Left lung (tissue), 10 donors: Measurements from ENCODE around the gene PAK4. TPM values are rescaled to one million over a fixed set of nuclear protein-coding genes. Genes with fewer than 3 reads are reported as not detected.

Experiments
- ATAC-seq: fragments of 200-7000 bp; cut with Tn5 transposase; one replicate; pipeline ENCODE4 v1.9.1; 2020; ENCODE audit warnings: moderate library complexity
- DNase-seq, 4 donors: peaks; one replicate each; pipeline ENCODE4 v3.0.0-alpha.2; 2013 to 2020
- H3K27ac ChIP-seq, 2 donors: fragments of 200-600 bp; sonication (generic) in 1 of 2; one replicate each; pipeline versions ENCODE4 v1.5.0 to v1.8.0; 2020 to 2021
- H3K27me3 ChIP-seq, 2 donors: fragments of 200-600 bp; sonication (generic) in 1 of 2; one replicate each; pipeline versions ENCODE4 v1.5.0 to v1.8.0; 2020 to 2021
- H3K36me3 ChIP-seq, 2 donors: fragments of 200-600 bp; sonication (generic) in 1 of 2; one replicate each; pipeline versions ENCODE4 v1.5.0 to v1.8.0; 2020 to 2021
- H3K4me1 ChIP-seq, 2 donors: fragments of 200-600 bp; one replicate each; pipeline ENCODE4 v1.8.0; 2021
- H3K4me3 ChIP-seq, 2 donors: fragments of 200-600 bp; sonication (generic) in 1 of 2; one replicate each; pipeline versions ENCODE4 v1.5.0 to v1.8.0; 2020 to 2021; ENCODE audit warnings: mild to moderate bottlenecking in 1 of 2
- H3K9me3 ChIP-seq, 2 donors: fragments of 200-600 bp; sonication (generic) in 1 of 2; one replicate each; pipeline versions ENCODE4 v1.5.0 to v1.8.0; 2020 to 2021
- CTCF ChIP-seq, 2 donors: fragments of 200-600 bp; sonication (generic) in 1 of 2; IDR thresholded peaks; one replicate each; pipeline versions ENCODE4 v1.5.0 to v1.8.0; 2021; ENCODE audit warnings: antibody characterized with exemption in 2 of 2
- intact Hi-C, 2 donors: fragments of 100-400 bp; cut with DNase I; formaldehyde crosslinking; loops; one replicate each; pipeline versions ENCODE4 v1.11.2 to v1.14.2; 2022
- polyA plus RNA-seq, 6 donors: library from polyadenylated mRNA; unstranded; fragments of 120-200 nt; gene quantifications; one replicate each; pipeline ENCODE4 v1.2.1, GENCODE V29; 2013; ENCODE audit not compliant: insufficient read length in 6 of 6
- total RNA-seq, 2 donors: library from RNA; stranded (reverse); fragmentation: NEBNext Ultra II Directional; extraction: Animal tissue kit (Norgen Biotek cat#: 25700); gene quantifications; one replicate each; pipeline ENCODE4 v1.2.1, GENCODE V29; 2021
- donor health status: DM: no; HTN: yes; CAD: no.
- donor health status: DM: no; HTN: no; CAD: no.

The PAK4 gene
- total and polyA plus RNA-seq, 8 donors: 40.9 to 62.3 (median 50.0) TPM

GRCh38 chr19:39119830-39120229, 5.8 kb upstream of the PAK4 start:
- Histone ChIP-seq H3K4me1 (peaks cover 0 to 4% of the 10 kb centered on the region in 2 donors), H3K27ac (no peak overlapping the region), H3K36me3 (no peaks in the 10 kb centered on the region), H3K9me3 (no peaks in the 10 kb centered on the region), H3K4me3 (no peak overlapping the region), H3K27me3 (peaks cover 0 to 4% of the 10 kb centered on the region in 2 donors)
- intact Hi-C loops: loop anchor here in 1 of 2 donors (5.0 kb wide), 2 partner anchors 67 to 207 kb away; no protein-coding TSS in a partner anchor
- no peak for DNase-seq
- ATAC-seq: no peak
- no peak for TF ChIP-seq CTCF (IDR thresholded peaks at IDR 0.05)

- H3K4me3 ChIP-seq: no peak overlapping the region
- H3K36me3 ChIP-seq: no peaks in the 10 kb centered on the region
- no peak overlapping the region for H3K27ac ChIP-seq
- ATAC-seq: no peak
- DNase-seq: no peak
- peaks cover 0 to 4% of the 10 kb centered on the region in 2 donors for H3K27me3 ChIP-seq
- intact Hi-C loops: loop anchor here in 1 of 2 donors (5.0 kb wide), 2 partner anchors 64 to 204 kb away; no protein-coding TSS in a partner anchor
- no peaks in the 10 kb centered on the region for H3K9me3 ChIP-seq
- TF ChIP-seq CTCF (IDR thresholded peaks at IDR 0.05): no peak
- H3K4me1 ChIP-seq: peaks cover 2 to 30% of the 10 kb centered on the region in 2 donors
These were observed 2.5 kb upstream of the PAK4 start for GRCh38 chr19:39122934-39123731.

- DNase-seq: no peak
- no peak for TF ChIP-seq CTCF (IDR thresholded peaks at IDR 0.05)
- H3K27ac ChIP-seq: no peak overlapping the region
- H3K4me1 ChIP-seq: peaks cover 8 to 41% of the 10 kb centered on the region in 2 donors
- no peak for ATAC-seq
- H3K9me3 ChIP-seq: no peaks in the 10 kb centered on the region
- no peaks in the 10 kb centered on the region for H3K36me3 ChIP-seq
- H3K4me3 ChIP-seq: no peak overlapping the region
- peaks cover 0 to 4% of the 10 kb centered on the region in 2 donors for H3K27me3 ChIP-seq
- intact Hi-C loops: loop anchor here in 1 of 2 donors (5.0 kb wide), 2 partner anchors 63 to 203 kb away; no protein-coding TSS in a partner anchor
These were observed 1.3 kb upstream of the PAK4 start for GRCh38 chr19:39124136-39124764.

DNA sequence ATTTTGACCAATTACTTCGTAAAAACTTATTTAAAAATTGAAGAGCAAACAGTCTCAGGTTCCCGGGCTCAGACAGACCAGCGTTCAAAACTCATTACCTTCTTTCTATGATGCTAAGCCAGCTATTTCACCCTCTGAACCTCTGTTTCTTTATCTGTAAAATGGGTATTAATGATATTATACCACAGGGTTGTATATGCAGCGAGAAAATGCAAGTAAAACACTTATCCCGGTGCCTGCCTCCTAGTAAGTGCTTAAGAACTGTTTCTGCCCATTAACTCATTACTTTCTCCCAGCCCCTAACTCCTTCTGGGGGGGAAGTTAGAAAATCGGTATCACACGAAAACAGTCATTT, 410 bp upstream of the PAK4 start:
- Histone ChIP-seq H3K4me3 (peak overlapping the region; percentile 84 to 89), H3K4me1 (peaks cover 8 to 49% of the 10 kb centered on the region in 2 donors), H3K27me3 (peaks cover 0 to under 1% of the 10 kb centered on the region in 2 donors), H3K36me3 (no peaks in the 10 kb centered on the region), H3K27ac (peak overlapping the region; percentile 40 to 88), H3K9me3 (no peaks in the 10 kb centered on the region)
- no peak for TF ChIP-seq CTCF (IDR thresholded peaks at IDR 0.05)
- ATAC-seq (no peak), DNase-seq (no peak)
- intact Hi-C loops: no loop called here
